Stimulated activated CD8-positive, alpha-beta memory T cell treated with anti-CD3 and anti-CD28 coated beads, Interleukin-12 subunit alpha, Interleukin-12 subunit beta, amount 100 ng/mL, for 24 hours (primary cell): ENCODE data around the gene SNX18.
"Not testable (repeated sequence)": the region's sequence is repeated elsewhere in the genome, so short reads cannot be mapped to it uniquely, and the experiment has no call there.

Experiments used
- DNase-seq: peaks from one replicate; pipeline ENCODE4 v3.0.0-alpha.2; 2020; ENCODE audit errors: extremely low read depth

Gene SNX18

GRCh38 chr5:54518818-54519508, 1.4 kb downstream of the SNX18 start:
- no peak for DNase-seq

GRCh38 chr5:54519509-54519876, 1.9 kb downstream of the SNX18 start:
- no peak for DNase-seq

- no peak for DNase-seq
These were observed 2.9 kb downstream of the SNX18 start for GRCh38 chr5:54520438-54520846.

- no peak for DNase-seq
These were observed 3.4 kb downstream of the SNX18 start for GRCh38 chr5:54520940-54521339.

- no peak for DNase-seq
These were observed 4.4 kb downstream of the SNX18 start for GRCh38 chr5:54521856-54522479.

GRCh38 chr5:54523534-54523933, 6.0 kb downstream of the SNX18 start:
- DNase-seq, result no peak

GRCh38 chr5:54524082-54524481, 6.5 kb downstream of the SNX18 start:
- DNase-seq, result no peak

- DNase-seq, result no peak
These were observed 7.1 kb downstream of the SNX18 start for GRCh38 chr5:54524704-54525103.

- no peak for DNase-seq
These were observed 7.7 kb downstream of the SNX18 start for GRCh38 chr5:54525261-54525660.

- DNase-seq, result no peak
These were observed 8.1 kb downstream of the SNX18 start for GRCh38 chr5:54525692-54526091.

- no peak for DNase-seq
These were observed 9.2 kb downstream of the SNX18 start for GRCh38 chr5:54526604-54527288.

- DNase-seq, result no peak
These were observed 11.2 kb downstream of the SNX18 start for GRCh38 chr5:54528633-54529209.

GRCh38 chr5:54529565-54529964, 12.0 kb downstream of the SNX18 start:
- no peak for DNase-seq

- no peak for DNase-seq
These were observed 14.0 kb downstream of the SNX18 start for GRCh38 chr5:54531546-54531945.

- DNase-seq, result no peak
These were observed 16.1 kb downstream of the SNX18 start for GRCh38 chr5:54533541-54534190.

- DNase-seq, result no peak
These were observed 16.8 kb downstream of the SNX18 start for GRCh38 chr5:54534191-54535004.

- no peak for DNase-seq
These were observed 17.7 kb downstream of the SNX18 start for GRCh38 chr5:54535149-54535844.

- not testable (repeated sequence) for DNase-seq
These were observed 18.8 kb downstream of the SNX18 start for GRCh38 chr5:54536375-54536774.

- DNase-seq, result not testable (repeated sequence)
These were observed 19.3 kb downstream of the SNX18 start for GRCh38 chr5:54536861-54537260.

- no peak for DNase-seq
These were observed 20.2 kb downstream of the SNX18 start for GRCh38 chr5:54537725-54538124.

GRCh38 chr5:54538156-54538555, 20.6 kb downstream of the SNX18 start:
- DNase-seq, result no peak
